Glomerular visceral epithelial cell (primary cell): ENCODE measurements around the gene BTNL9.
"Not testable (repeated sequence)": the region's sequence is repeated elsewhere in the genome, so short reads cannot be mapped to it uniquely, and the experiment has no call there.

Source experiments
- DNase-seq: peaks from one replicate; pipeline ENCODE4 v3.0.0-alpha.2; 2016; ENCODE audit errors: extremely low spot score

BTNL9 gene

DNA sequence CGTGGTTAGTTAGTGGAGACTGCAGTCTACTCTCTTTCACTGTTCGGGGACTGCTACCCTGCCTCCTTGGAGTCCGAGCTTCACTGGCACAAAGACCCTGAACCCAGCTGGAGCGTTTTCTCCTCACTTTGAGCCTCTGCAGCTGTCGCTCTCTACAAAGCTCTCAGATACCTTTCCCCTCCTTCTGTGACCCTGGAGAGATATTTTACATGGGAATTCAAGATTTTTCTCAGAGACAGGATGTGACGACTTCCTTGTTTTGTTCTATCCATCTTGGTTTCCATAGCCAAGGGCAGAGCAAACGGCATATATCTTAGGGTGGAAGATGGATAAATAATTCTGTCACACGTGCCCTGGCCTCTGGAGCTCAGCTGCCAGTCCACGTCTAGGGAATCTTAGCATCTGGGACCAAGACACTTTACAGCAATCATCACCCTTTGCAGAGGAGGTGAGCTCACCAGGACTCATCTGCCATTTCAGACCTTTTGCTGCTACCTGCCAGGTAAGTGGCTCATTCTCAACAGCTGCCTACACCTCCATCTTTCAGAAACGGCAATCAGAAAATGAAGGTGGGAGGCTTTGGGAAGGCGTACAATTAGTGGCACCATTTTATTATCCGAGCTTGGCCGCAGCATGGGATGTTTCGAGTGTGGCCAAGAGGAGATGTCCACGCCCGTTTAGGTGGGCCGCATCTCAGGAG lies at the start of gene BTNL9:
Gene BTNL9 (plus strand): TSS at position 336 of the 700 bp plus-strand sequence. CDS start 5,224 bp downstream, outside the sequence.
- DNase-seq, result no peak

DNA sequence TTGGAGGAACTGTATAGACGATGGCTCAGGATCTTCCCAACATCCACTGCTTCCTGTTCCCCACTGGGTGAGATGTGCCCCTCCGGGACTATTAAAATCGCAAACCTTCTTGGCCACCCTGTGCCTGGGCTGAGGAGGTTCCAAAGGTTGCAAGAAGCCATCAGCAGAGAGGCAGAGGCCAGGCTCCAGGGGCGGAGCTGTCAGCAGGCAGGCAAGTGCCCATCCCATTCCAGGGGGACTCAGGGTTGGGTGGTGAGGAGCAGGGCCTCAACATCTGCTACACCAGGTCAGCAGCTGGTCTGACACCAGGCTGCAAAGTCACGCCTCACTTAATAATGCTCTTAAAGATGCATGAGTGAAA lies 49.2 kb upstream of the BTNL9 start:
- no peak for DNase-seq

DNA sequence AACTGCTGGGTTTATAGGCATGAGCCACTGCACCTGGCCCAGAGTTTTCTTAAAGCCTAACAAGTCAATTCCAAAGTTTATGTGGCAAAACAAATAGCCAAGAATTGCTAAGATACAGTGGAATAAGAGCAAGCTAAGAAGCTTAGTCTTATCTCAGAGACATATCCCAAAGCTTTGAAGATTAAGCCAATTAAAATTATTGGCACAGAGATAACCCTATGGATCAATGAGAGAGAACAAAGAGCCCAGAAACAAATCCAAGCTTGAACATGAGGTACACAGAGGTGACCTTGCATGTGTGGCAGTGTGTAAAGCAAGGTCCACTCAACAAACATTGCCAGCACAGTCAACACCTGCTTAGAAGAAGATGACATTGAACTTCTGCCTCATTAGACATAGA lies 38.1 kb upstream of the BTNL9 start:
- DNase-seq, result no peak

DNA sequence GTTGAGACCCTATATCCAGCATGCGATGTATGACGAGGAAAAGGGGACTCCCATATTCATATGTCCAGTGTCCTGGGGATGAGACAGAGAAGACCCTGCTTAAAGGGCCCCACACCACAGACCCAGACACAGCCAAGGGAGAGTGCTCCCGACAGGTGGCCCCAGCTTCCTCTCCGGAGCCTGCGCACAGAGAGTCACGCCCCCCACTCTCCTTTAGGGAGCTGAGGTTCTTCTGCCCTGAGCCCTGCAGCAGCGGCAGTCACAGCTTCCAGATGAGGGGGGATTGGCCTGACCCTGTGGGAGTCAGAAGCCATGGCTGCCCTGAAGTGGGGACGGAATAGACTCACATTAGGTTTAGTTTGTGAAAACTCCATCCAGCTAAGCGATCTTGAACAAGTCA lies 34.3 kb upstream of the BTNL9 start:
- no peak for DNase-seq

DNA sequence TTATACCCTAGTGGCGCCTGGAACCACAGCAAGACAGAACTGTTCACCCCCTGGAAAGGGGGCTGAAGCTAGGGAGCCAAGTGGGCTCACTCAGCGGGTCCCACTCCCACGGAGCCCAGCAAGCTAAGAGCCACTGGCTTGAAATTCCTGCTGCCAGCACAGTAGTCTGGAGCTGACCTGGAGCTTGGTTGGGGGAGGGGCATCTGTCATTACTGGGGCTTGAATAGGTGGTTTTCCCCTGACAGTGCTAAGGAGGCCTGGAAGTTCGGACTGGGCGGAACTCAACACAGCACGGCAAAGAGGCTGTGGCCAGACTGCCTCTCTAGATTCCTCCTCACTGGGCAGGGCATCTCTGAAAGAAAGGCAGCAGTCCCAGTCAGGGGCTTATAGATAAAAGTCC lies 31.9 kb upstream of the BTNL9 start:
- no peak for DNase-seq

DNA sequence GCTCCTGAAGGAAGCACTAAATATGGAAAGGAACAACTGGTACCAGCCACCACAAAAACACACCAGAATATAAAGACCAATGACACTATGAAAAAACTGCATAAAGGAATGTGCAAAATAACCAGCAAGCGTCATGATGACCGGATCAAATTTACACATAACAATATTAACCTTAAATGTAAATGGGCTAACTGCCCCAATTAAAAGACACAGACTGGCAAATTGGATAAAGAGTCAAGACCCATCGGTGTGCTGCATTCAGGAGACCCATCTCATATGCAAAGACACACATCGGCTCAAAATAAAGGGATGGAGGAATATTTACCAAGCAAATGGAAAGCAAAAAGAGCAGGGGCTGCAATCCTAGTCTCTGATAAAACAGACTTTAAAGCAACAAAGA lies 30.0 kb upstream of the BTNL9 start:
- not testable (repeated sequence) for DNase-seq

DNA sequence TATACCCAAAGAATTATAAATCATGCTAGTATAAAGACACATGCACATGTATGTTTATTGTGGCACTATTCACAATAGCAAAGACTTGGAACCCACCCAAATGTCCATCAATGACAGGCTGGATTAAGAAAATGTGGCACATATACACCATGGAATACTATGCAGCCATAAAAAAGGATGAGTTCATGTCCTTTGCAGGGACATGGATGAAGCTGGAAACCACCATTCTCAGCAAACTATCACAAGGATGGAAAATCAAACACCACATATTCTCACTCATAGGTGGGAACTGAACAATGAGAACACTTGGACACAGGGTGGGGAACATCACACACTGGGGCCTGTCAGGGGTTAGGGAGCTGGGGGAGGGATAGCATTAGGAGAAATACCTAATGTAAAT lies 25.4 kb upstream of the BTNL9 start:
- DNase-seq, result not testable (repeated sequence)

DNA sequence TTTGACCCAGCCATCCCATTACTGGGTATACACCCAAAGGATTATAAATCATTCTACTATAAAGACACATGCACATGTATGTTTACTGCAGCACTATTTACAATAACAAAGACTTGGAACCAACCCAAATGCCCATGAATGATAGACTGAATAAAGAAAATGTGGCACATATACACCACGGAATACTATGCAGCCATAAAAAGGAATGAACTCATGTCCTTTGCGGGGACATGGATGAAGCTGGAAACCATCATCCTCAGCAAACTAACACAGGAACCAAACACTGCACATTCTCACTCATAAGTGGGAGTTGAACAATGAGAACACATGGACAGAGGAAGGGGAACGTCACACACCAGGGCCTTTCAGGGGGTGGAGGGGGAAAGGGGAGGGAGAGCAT lies 22.6 kb upstream of the BTNL9 start:
- DNase-seq, result not testable (repeated sequence)

DNA sequence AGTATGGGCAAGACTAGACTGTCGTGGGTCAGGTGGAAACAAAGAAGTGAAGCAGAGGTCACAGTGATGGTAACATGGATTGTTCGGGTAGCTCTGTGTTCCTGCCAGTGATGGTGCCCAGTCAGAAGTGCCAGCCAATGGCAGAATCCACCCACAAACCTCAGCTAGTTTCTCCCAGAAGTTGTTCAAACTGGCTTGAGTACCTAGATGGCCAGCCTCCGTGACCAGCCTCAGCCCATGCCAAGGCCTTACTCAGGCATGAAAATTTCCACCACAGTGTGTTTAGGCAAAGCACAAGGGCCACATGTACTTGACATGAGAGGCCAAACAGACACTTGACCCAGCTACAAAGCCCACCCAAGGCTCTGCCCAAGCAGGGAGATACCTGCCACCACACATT lies 19.4 kb upstream of the BTNL9 start:
- no peak for DNase-seq

DNA sequence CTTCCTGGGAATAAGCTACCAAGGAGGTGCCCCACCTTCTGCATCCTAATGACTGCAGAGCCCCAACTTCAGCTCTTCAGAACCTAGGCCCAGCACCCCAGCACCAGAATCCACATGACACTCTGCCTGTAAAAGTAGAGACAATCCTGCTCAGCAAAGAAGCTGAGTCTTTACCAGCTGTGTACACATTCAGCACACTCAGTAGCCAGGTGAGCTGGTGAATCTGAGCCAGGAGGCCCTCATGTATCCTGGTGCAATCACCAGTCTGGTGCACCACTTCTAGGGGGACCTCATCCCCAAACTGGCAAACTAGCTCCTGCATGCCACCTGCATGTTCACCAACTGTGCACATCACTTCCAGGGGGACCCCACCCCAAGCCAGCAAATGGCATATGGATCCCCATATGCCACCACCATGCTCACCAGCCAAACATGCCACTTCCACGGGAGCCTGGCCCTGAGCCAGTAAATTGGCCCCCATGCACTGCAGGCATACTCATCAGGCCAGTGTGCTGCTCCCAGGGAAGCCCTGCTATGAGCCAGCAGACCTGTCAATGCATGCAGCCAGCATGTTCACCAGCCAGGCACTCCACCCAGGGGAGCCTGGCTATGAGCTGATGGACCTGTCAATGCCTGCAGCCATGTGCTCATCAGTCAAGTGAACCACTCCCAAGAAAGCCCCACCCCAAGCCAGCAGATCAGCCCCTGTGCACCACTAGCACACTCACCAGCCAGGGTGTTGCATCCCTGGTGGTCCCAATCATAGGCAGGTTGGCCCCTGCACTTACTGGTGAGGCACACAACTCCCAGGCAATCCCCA lies 15.6 kb upstream of the BTNL9 start:
- DNase-seq, result no peak

DNA sequence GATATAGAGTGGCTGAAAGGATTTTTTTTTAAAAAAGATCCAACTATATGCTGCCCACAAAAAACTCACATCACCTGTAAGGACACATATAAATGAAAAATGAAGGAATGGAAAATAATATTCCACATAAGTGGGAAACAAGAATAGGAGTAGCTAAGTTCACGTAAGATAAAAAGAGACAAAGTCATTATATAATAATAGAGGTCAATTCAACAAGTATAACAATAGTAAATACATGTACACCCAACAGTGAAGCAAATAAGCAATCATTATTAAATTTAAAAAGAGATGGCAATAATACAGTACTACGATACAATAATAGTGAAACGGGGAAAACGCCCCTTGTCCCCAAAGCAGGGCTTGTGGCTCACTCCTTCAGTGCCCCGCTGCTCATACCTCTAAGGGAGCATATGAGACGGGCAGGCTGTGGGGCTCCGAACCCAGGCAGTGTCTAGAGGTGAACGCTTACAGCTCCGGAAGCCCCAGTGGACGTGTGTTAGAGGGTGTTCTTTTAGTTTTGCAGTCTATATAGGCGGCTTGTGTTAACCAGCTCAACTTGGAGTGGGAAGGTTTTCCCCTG lies 12.5 kb upstream of the BTNL9 start:
- DNase-seq, result no peak

DNA sequence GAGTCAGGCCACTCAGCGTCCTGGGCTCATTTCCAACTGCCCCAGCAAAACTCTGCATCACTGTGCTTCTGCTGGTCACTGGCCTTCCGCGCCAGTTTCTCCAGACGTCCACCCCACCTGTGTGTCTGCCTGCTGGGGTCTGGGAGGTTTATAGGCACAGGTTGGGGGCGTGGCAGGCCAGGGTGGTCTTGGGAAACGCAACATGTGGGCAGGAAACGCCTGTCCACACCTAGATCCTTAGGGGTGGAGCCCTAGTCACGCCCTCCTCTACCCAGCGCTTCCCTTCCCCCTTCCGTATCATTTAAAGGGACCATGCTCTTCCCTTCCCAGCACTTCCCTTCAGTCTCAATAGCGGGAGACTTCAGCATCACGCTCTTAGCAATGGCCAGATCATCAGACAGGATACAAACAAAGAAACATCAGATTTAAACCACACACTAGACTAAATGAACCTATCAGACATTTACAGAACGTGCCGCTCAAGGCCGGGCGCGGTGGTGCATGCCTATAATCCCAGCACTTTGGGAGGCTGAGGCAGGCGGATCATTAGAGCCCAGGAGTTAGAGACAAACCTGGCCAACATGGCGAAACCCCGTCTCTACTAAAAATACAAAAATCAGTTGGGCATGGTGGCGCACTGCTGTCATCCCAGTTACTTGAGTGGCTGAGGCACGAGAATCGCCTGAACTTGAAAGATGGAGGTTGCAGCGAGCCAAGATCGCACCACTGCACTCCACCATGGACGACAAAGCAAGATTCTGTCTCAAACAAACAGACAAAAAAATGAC lies 11.8 kb upstream of the BTNL9 start:
- DNase-seq, result no peak

DNA sequence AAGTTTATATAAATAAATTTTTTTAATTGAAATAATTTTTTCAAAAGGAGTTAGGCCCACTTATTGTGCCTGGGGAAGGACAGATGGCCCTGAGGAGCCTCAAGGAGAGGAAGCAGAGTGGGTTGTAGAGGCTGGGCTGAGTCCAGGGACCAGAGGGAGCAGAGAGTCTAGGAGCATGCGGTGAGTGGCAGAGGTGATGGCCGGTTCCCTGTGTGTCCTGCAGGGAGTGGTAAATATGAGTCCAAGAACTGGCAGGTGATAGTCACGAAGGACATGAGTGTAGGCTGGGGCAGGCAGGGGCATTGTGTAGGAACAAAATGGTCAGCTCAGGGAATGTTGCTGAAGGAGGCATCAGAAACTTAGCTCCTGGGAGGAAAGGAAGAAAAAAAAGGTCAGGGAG lies 8.3 kb upstream of the BTNL9 start:
- DNase-seq, result no peak

DNA sequence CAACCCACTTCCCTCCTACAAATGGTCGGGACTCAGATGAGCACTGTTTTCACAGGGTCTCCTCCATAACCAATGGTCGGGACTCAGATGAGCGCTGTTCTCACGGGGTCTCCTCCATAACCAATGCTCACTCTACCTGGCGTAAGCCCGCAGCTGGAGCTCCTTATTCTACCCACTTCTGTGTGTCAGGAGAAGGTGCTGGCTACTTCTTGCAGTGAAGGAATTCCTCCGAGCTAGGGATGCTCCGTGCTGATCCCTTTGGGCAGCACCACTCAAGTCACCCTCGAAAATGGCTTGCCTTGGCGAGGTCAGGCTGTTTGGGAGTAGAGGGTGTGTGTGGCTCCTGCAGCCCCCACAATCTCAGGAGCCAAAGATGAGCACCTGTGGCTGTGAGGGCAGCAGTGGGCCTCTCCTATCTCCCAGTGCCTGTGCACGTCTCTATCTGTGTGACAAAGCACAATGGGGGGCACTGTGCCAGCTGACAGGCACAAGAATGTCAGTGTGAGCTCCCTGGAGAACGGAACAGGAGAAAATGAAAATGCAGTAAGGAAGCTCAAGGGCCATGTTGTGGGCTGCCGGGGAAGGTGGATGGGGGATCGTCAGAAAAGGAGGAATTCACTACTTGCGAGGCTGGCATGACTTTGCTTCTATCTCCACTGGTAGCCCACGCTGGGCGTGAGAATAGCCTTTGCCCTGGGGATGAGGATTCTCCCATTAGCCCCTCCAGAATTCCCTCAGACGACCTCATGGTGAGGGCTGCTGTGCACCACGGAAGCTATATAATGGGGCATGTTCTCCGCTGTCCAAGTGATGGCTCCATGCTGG lies 3.9 kb upstream of the BTNL9 start:
- no peak for DNase-seq

DNA sequence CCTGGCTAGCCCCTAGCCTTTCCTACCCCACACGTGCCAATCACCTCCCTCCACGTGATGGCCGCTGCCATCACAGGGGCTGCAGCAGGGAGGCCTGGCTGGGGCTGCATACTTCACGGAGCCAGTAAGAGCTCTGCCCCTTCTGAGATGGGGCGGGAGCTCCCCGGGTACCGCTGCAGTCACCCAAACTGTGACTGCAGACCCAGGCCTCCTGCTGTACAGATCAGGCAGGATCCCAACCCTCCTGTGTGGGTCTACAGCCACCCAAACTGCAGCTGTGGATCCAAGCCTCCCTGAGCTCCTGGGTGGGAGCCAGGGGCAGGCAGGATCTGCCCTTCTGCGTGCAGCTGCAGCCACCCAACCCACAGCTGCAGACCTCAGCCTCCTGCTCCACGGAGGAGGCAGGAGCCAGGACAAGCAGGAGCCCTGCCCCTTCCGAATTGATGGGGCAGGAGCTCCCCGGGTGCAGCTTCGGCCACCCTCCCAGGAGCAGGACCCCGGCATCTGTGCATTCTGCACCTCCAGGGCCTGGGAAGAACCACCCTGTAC lies 3.2 kb upstream of the BTNL9 start:
- DNase-seq, result no peak

DNA sequence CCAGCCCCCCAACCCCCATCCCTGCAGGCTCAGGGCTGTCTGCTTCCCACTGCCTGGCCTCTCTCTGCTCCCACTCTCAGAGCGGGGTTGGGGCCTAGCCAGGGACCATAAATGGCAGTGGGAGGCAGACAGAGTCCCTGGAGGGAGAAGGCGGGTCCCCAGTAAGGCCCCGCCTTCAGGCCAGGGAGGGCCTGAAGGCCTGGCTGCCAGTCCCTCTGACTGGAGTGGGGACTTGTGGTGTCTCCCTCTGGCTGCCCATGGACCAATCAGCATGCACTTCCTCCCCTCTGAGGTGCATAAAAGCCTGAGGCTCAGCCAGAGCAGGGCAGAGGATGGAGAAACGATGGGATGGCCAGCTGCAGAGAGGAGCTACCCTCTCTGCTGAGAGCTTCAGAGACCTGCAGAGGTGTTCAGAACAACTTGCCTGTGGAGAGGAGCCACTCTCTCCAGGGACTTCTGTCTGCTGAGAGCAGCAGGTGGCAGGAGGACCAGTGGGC lies 2.7 kb upstream of the BTNL9 start:
- DNase-seq, result no peak

DNA sequence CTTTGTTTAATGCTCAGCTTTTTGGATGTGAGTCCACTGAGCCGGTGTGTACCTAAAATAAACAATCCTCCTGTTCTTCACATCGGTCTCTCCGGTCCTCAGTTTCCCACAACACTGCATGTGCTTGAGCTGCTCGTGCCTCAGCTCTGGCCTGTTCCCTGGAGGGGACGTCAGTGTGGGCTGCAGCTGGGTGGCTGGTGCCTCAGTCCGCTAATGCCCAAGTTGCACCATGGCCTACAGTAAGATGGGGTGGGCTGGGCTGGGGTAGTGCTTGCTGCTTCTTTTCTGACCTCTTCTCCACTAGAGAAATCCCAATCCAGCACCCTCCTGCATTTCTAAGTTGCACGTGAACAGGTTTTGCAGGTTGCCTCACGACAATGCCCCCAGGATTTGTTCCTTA lies 595 bp upstream of the BTNL9 start:
- no peak for DNase-seq

DNA sequence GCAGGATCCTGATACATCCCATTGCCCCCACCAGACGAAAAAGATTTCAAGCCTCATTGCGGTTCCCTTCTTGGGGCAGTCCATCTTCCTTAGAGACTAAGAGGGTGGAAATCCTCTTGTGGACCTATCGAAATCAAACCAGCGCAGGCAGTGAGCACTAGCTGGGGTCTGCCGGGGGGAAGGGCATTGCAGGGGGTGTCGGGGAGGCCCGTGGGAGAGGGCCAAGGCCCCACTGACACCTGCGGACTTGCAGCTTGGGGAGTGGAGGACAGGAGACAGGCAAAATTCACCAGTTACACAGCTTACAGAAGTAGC lies 522 bp downstream of the BTNL9 start:
- DNase-seq, result no peak

DNA sequence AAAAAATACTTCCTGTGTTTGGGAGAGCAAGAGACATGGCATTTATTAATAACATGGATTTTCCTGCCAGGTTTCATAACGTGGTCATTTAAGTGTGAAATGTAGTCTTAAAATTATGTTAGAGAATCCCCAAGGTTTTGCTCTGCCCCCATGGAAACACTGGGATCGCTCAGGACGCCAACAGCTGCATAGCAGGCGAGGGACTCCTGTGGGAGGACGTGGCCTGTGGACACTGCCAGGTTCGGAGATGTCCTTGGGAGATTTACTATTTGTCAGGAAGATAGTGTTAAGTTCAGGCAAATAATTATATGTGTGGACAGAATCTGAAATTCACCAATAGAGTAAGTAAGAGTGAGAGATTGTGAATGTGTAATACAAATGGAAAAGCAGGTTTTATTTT lies 977 bp downstream of the BTNL9 start:
- DNase-seq, result no peak

DNA sequence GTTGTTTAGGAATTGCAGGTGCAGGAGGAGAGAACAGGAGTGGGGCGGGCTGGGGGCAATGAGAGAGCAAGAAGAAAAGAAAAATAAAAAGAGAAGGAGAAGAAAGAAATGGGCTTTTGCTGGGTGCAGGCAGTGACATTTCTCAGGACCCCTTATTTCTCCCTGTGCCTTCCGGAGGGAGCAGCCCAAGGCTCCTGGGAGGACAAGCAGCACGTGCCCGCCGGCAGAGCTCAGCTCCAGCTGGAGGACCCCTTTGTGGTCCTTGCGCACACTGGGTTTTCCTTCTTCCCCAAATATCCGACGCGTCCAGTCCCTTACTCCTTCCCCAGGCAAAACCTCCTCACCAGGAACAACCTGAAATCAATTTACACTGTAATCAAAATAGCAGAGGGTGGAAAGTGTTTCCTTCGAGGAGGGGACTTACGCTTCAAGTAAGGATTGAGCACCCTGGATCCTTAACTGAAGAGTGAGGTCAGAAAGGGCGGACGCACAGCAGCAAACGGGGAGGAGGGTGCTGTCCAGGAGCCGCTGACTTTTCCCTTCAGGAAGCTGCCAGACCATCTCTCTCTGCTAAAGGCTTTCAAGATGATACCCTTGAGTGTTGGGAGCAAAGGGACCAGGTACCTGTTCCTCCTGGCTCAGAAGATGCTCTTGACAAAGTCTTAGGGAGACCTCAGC lies 2.1 kb downstream of the BTNL9 start:
- no peak for DNase-seq

DNA sequence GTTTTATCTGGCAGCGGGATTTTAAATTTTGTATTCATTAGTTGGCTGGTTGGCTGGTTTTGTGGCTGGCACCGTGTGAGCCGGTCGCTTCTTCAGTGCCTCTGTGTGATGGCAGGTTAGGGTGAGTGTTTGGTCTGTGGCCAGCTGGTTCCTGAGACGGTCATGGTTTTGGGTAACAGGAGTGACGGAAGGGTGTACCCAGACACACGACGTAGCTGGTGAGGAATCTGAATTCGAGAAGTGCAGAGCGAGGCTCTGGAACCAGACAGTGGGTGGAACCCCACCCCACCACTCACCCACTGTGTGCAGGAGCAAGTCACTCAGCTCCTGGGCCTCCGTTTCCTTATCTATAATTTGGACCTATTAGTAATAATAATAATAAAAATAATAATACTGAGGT lies 2.7 kb downstream of the BTNL9 start:
- no peak for DNase-seq
